AG04449 (cell line): Measurements from ENCODE around the gene HEATR5A.

Source experiments
- CTCF ChIA-PET: fragments of 350-600 bp; formaldehyde crosslinking; extraction: SDS; loops from one replicate; lab custom pipeline; 2021; ENCODE audit warnings: antibody characterized with exemption; lab: Yijun Ruan, JAX
- POLR2A ChIA-PET: fragments of 400-600, 350-600 bp; formaldehyde crosslinking; extraction: SDS; loops from one replicate; lab custom pipeline; 2020; ENCODE audit warnings: antibody characterized with exemption, inconsistent platforms; lab: Yijun Ruan, JAX
- DNase-seq: peaks from one replicate; pipeline ENCODE4 v3.0.0-alpha.2; 2010; ENCODE audit warnings: low read depth, low spot score
- H3K4me3 ChIP-seq: 2 replicates; pipeline ENCODE4 v1.5.1; 2011; ENCODE audit warnings: low read depth, mild to moderate bottlenecking, control low read depth, low read length
- CTCF ChIP-seq: IDR thresholded peaks from one replicate; pipeline ENCODE4 v1.5.1; 2011; ENCODE audit warnings: mild to moderate bottlenecking, moderate library complexity, low read length, control low read depth, inconsistent platforms; ENCODE audit not compliant: insufficient read depth; ENCODE audit errors: missing control alignments

The HEATR5A gene

GRCh38 chr14:31408421-31408820 lies 11.9 kb downstream of the HEATR5A start:
- ChIA-PET POLR2A (no interaction called here), CTCF (interaction anchor here (1.2 kb wide), 1 partner anchor 27 kb away, joined by 3 read pairs; no protein-coding TSS in a partner anchor)
- no peak overlapping the region for H3K4me3 ChIP-seq
- no peak for TF ChIP-seq CTCF
- DNase-seq, result no peak

GRCh38 chr14:31405599-31406232 lies 14.6 kb downstream of the HEATR5A start:
- ChIA-PET POLR2A (interaction anchor here (1.3 to 1.7 kb wide), 2 partner anchors 14 to 15 kb away, joined by 5 to 9 read pairs; partner anchors contain the start of gene HEATR5A), CTCF (interaction anchor here (1.0 to 1.4 kb wide), 3 partner anchors 13 to 15 kb away, joined by 3 to 5 read pairs (median 3); no protein-coding TSS in a partner anchor)
- no peak for DNase-seq
- no peak overlapping the region for H3K4me3 ChIP-seq
- no peak for TF ChIP-seq CTCF

- H3K4me3 ChIP-seq, result no peak overlapping the region
- no peak for TF ChIP-seq CTCF
- ChIA-PET POLR2A (interaction anchor here (1.7 kb wide), 1 partner anchor 15 kb away, joined by 9 read pairs; the partner anchor contains the start of gene HEATR5A), CTCF (no interaction called here)
- no peak for DNase-seq
Measured at GRCh38 chr14:31405106-31405505, 15.2 kb downstream of the HEATR5A start.

GRCh38 chr14:31403707-31404106 lies 16.6 kb downstream of the HEATR5A start:
- H3K4me3 ChIP-seq, result no peak overlapping the region
- TF ChIP-seq CTCF, result no peak
- ChIA-PET CTCF (no interaction called here), POLR2A (no interaction called here)
- no peak for DNase-seq

- TF ChIP-seq CTCF, result no peak
- POLR2A ChIA-PET, result interaction anchor here (1.7 kb wide), 1 partner anchor 18 kb away, joined by 5 read pairs; the partner anchor contains the start of gene HEATR5A
- H3K4me3 ChIP-seq, result no peak overlapping the region
- no peak for DNase-seq
- CTCF ChIA-PET, result interaction anchor here (1.1 kb wide), 1 partner anchor 47 kb away, joined by 4 read pairs; no protein-coding TSS in a partner anchor
Measured at GRCh38 chr14:31402764-31403439, 17.4 kb downstream of the HEATR5A start.
